Bone marrow (tissue), 2 donors: ENCODE data around the gene LSM5.
A peak's percentile ranks its signal among the peaks of the same experiment; 100 is the strongest.

ENCODE experiments used
- DNase-seq, 2 donors: peaks; one replicate each; lab custom pipeline; 2025; lab: John Stamatoyannopoulos, UW

Gene LSM5

GRCh38 chr7:32490127-32490796, at the start of gene LSM5:
TSS of gene LSM5 (minus strand) at chr7:32490380. CDS start at chr7:32490365, 15 bp downstream.
- peak; percentile 65 to 85 for DNase-seq

- no peak for DNase-seq
These were observed 49.2 kb upstream of the LSM5 start for GRCh38 chr7:32539366-32539765.

- DNase-seq, result no peak
These were observed 47.6 kb upstream of the LSM5 start for GRCh38 chr7:32537760-32538159.

GRCh38 chr7:32536585-32536984, 46.4 kb upstream of the LSM5 start:
- DNase-seq, result no peak

GRCh38 chr7:32536016-32536415, 45.8 kb upstream of the LSM5 start:
- no peak for DNase-seq

- DNase-seq, result no peak
These were observed 45.1 kb upstream of the LSM5 start for GRCh38 chr7:32535162-32535702.

- DNase-seq, result no peak
These were observed 43.3 kb upstream of the LSM5 start for GRCh38 chr7:32533276-32534029.

- no peak for DNase-seq
These were observed 42.5 kb upstream of the LSM5 start for GRCh38 chr7:32532716-32533115.

GRCh38 chr7:32532086-32532485, 41.9 kb upstream of the LSM5 start:
- DNase-seq, result no peak

GRCh38 chr7:32531402-32531801, 41.2 kb upstream of the LSM5 start:
- no peak for DNase-seq

- no peak for DNase-seq
These were observed 35.7 kb upstream of the LSM5 start for GRCh38 chr7:32525839-32526238.

GRCh38 chr7:32524631-32525030, 34.5 kb upstream of the LSM5 start:
- no peak for DNase-seq

- no peak for DNase-seq
These were observed 32.8 kb upstream of the LSM5 start for GRCh38 chr7:32522746-32523530.

GRCh38 chr7:32519763-32520162, 29.6 kb upstream of the LSM5 start:
- no peak for DNase-seq

GRCh38 chr7:32518534-32519140, 28.5 kb upstream of the LSM5 start:
- no peak for DNase-seq

- DNase-seq, result no peak
These were observed 26.4 kb upstream of the LSM5 start for GRCh38 chr7:32516551-32517100.

- no peak for DNase-seq
These were observed 25.8 kb upstream of the LSM5 start for GRCh38 chr7:32515890-32516550.

GRCh38 chr7:32513210-32513609, 23.0 kb upstream of the LSM5 start:
- DNase-seq, result no peak

GRCh38 chr7:32511791-32512190, 21.6 kb upstream of the LSM5 start:
- no peak for DNase-seq

- no peak for DNase-seq
These were observed 17.2 kb upstream of the LSM5 start for GRCh38 chr7:32507414-32507813.
